Measurements from ENCODE around the gene PSMG3.

Gene PSMG3

DNA sequence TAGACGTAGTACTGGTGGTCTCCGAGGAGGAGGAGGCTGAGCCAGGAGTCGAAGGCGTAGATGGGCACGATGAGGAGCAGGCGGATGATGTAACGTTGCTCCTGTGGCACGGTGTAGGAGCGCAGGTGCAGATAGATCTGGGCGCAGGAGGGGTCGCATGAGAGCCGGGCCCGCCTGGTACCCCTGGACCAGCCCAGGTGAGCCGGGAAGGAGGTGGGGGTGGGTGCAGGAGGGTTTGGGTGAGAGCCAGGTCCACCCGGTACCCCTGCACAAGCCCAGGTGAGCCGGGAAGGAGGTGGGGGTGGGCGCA, 19.0 kb downstream of the PSMG3 start:
- Histone ChIP-seq H3K9me3 (ENCODE audit: control insufficient read depth, insufficient read depth, low read length) (no peaks in the 10 kb centered on the region), H3K27me3 (ENCODE audit: control insufficient read depth, insufficient read depth, low read length) (no peaks in the 10 kb centered on the region), H3K4me1 (ENCODE audit: control insufficient read depth, insufficient read depth, low read length) (peaks cover 2% of the 10 kb centered on the region), H3K9ac (ENCODE audit: low read depth, low read length) (no peak overlapping the region), H3K36me3 (ENCODE audit: control insufficient read depth, insufficient read depth, low read length) (no peaks in the 10 kb centered on the region), H3K4me3 (ENCODE audit: low read depth, low read length) (no peak overlapping the region)

DNA sequence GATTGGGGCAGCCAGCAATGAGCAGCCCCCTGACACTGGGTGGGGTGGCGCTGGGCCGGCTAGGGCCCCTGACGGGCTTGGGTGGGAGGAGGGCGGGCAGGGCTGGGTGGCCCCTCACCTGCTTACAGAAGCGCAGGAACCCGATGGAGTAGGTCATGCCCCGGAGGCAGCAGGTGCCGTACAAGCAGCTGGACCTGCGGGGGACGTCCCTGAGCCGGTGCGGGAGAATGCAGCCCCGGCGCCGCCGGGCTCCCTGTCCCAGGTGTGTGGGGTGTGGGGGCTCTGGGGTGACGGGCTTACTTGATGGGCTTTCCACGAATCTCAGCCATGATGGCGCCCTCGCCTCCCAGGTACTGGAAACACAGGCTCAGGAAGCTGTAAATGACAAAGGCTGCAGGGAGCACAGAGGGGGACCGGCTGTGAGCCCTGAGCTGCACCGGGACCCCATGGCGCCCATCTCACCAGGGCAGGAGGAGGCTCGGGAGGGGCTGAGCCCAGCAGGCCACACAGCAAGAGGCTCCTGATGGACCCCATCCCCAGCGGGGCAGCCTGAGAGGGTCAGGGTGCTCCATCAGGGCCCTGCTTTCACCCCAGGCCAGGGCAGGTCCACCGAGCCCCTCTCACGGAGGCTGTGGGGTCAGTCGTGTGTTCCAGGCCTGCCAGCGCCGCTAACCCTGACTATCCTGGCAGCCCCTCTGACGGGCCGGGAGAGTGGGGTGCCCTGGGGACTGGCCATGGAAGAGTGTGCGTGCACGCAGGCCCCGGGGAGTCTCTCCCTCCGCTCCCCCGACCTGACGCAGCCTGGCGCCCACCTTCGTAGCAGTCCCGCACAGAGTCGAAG, 19.6 kb downstream of the PSMG3 start:
- no peaks in the 10 kb centered on the region for H3K9me3 ChIP-seq (ENCODE audit: control insufficient read depth, insufficient read depth, low read length)
- H3K9ac ChIP-seq (ENCODE audit: low read depth, low read length), result no peak overlapping the region
- H3K4me3 ChIP-seq (ENCODE audit: low read depth, low read length), result no peak overlapping the region
- no peaks in the 10 kb centered on the region for H3K4me1 ChIP-seq (ENCODE audit: control insufficient read depth, insufficient read depth, low read length)
- no peaks in the 10 kb centered on the region for H3K36me3 ChIP-seq (ENCODE audit: control insufficient read depth, insufficient read depth, low read length)
- no peaks in the 10 kb centered on the region for H3K27me3 ChIP-seq (ENCODE audit: control insufficient read depth, insufficient read depth, low read length)

DNA sequence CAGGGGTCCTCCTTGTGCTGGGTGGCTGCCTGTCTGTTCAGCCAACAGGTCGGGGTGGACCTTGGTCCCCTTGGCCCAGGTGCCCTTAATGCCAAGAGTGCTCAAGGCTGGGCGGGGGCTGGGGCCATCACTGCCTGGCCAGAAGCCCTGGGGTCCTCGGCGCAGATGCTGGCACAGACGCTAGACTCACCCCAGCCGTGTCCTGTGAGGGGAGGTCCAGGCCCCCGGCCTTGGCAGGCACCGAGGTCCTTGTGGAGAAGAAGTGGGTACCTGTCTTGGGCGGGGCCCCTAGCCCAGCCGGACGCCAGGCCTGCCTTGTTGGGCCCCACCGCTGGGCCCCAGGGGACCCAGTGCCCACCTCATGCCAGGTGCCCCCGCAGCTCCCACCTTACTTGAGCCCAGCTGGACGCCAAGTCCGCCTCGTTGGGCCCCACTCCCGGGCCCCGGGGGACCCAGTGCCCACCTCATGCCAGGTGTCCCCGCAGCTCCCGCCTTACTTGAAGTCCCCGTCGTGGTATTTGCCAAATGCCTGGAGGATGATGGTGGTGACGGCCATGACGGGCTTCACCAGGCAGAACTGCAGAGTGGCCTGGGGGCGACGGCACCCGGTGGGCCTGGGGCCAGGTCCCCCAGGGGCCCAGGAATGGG, 20.4 kb downstream of the PSMG3 start:
- Histone ChIP-seq H3K36me3 (ENCODE audit: control insufficient read depth, insufficient read depth, low read length) (peaks cover 2% of the 10 kb centered on the region), H3K4me3 (ENCODE audit: low read depth, low read length) (no peak overlapping the region)

DNA sequence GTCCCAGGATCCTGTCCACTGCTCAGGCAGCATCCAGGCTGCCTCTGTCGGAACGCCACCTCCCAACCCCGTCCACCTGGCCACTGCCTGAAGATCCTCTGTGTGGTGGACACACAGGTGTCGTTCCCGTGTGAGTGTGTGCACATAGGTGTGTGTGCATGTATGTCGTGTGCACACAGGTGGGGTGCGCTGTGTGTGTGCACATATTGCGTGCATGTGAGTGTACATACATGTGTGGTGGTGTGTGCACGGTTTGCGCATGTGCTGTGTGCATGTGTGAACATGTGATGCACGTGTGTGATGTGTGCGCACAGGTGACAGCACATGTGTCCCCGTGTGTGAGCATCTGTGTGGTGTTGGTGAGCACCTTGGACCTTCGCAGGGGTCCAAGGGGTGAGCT, 20.9 kb downstream of the PSMG3 start:
- H3K36me3 ChIP-seq (ENCODE audit: control insufficient read depth, insufficient read depth, low read length), result peaks cover 7% of the 10 kb centered on the region
- H3K4me3 ChIP-seq (ENCODE audit: low read depth, low read length), result no peak overlapping the region
- no peaks in the 10 kb centered on the region for H3K4me1 ChIP-seq (ENCODE audit: control insufficient read depth, insufficient read depth, low read length)
- no peak overlapping the region for H3K9ac ChIP-seq (ENCODE audit: low read depth, low read length)
- H3K9me3 ChIP-seq (ENCODE audit: control insufficient read depth, insufficient read depth, low read length), result no peaks in the 10 kb centered on the region
- H3K27me3 ChIP-seq (ENCODE audit: control insufficient read depth, insufficient read depth, low read length), result no peaks in the 10 kb centered on the region

More for the DNA sequence above, 20.4 kb downstream of the PSMG3 start:
- no peak overlapping the region for H3K9ac ChIP-seq (ENCODE audit: low read depth, low read length)
- H3K27me3 ChIP-seq (ENCODE audit: control insufficient read depth, insufficient read depth, low read length), result no peaks in the 10 kb centered on the region
- no peaks in the 10 kb centered on the region for H3K9me3 ChIP-seq (ENCODE audit: control insufficient read depth, insufficient read depth, low read length)
- H3K4me1 ChIP-seq (ENCODE audit: control insufficient read depth, insufficient read depth, low read length), result no peaks in the 10 kb centered on the region

DNA sequence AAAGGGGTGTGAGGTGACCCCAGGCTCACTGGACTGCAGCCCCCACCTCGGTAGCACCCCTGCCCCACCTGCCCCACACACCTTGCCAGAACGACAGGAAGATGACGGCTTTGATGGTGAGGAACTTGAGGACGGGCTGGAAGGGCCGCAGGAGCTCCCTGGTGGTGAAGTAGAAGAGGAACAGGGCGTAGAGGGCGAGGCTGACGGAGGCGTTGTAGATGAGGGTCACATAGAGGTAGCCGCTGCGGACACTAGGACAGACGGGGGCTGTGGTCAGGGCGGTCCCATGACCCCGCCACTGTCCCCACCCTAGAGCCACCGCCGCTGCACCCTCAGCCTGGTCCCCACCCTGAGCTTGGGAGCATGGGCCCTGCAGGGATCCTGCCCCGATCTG, 21.4 kb downstream of the PSMG3 start:
- H3K36me3 ChIP-seq (ENCODE audit: control insufficient read depth, insufficient read depth, low read length), result peaks cover 9% of the 10 kb centered on the region

DNA sequence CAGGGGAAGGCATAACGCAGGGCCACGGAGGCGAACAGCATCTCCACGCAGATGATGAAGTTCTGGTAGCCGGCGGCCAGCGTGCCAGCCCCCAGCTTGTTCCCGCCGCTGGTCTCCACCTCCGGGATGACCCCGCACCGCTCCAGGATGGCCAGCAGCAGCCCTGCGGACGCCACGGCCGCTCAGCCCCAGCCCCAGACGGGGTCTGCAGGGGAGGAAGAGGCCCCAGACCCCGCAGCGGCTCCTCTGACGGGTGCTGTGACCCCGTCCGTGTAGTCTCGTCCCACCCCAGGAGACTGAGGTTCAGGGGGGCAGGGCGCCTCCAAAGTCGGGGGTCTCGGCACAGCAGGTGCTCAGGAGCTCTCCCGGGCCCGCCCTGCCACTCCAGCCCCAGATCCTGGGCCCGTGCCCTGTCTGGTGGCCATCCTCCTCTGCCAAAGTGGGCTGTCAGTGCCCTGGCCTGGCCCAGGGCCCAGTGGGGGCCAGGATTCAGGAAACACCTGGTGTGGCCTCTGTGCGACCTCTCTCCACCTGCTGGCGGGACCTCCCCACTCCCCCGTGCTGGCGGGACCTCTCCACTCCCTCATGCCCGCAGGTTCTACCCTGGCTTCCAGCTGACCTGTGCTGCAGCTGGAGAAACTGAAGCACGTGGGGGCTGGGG, 21.9 kb downstream of the PSMG3 start:
- Histone ChIP-seq H3K27me3 (ENCODE audit: control insufficient read depth, insufficient read depth, low read length) (no peaks in the 10 kb centered on the region), H3K9ac (ENCODE audit: low read depth, low read length) (no peak overlapping the region), H3K36me3 (ENCODE audit: control insufficient read depth, insufficient read depth, low read length) (peaks cover 9% of the 10 kb centered on the region), H3K9me3 (ENCODE audit: control insufficient read depth, insufficient read depth, low read length) (no peaks in the 10 kb centered on the region), H3K4me3 (ENCODE audit: low read depth, low read length) (no peak overlapping the region), H3K4me1 (ENCODE audit: control insufficient read depth, insufficient read depth, low read length) (no peaks in the 10 kb centered on the region)

More for the DNA sequence above, 21.4 kb downstream of the PSMG3 start:
- no peak overlapping the region for H3K4me3 ChIP-seq (ENCODE audit: low read depth, low read length)
- H3K4me1 ChIP-seq (ENCODE audit: control insufficient read depth, insufficient read depth, low read length), result no peaks in the 10 kb centered on the region
- H3K9me3 ChIP-seq (ENCODE audit: control insufficient read depth, insufficient read depth, low read length), result no peaks in the 10 kb centered on the region
- no peaks in the 10 kb centered on the region for H3K27me3 ChIP-seq (ENCODE audit: control insufficient read depth, insufficient read depth, low read length)
- H3K9ac ChIP-seq (ENCODE audit: low read depth, low read length), result no peak overlapping the region

DNA sequence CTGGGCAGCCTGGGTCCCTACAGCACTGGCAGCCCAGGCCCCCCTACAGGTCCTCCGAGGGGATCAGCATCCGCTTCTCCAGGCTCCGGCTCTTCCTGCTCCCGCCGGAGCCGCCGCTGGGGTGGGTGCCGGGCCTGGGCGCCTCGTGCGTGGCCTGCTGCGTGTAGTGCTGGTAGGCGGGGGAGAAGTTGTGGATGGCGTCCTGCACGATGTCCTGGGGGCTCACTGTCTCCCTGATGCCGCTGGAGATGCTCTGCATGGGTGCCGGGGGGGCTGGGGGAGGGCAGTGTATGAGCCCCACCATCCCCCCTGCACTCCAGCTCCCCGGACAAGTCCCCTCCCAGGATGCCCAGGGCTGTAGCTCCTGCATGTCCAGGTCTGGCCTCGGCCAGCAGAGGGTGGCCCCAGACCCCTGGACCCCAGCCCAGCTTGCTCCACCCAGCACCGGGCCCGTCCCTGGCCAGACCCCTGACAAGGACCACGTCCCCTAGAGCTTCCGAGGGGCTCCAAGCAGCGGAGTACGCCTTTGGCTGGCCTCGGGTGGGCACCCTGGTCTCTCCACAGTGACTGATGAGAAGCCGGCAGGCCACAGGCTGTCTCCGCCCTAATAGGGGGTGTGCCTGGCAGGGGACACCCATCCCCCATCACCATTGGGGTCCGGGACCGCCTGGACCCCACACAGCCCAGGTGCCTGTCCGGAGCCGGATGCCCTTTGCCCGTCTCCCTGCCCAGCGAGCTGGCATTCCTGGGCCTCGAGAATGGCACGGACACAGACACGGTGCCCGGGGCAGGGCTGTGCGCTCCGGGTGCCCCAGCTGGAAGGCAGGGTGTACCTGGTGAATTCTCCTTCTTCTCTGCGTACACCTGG, 22.7 kb downstream of the PSMG3 start:
- Histone ChIP-seq H3K27me3 (ENCODE audit: control insufficient read depth, insufficient read depth, low read length) (no peaks in the 10 kb centered on the region), H3K4me3 (ENCODE audit: low read depth, low read length) (no peak overlapping the region), H3K9ac (ENCODE audit: low read depth, low read length) (no peak overlapping the region), H3K9me3 (ENCODE audit: control insufficient read depth, insufficient read depth, low read length) (no peaks in the 10 kb centered on the region), H3K4me1 (ENCODE audit: control insufficient read depth, insufficient read depth, low read length) (no peaks in the 10 kb centered on the region), H3K36me3 (ENCODE audit: control insufficient read depth, insufficient read depth, low read length) (peaks cover 12% of the 10 kb centered on the region)

DNA sequence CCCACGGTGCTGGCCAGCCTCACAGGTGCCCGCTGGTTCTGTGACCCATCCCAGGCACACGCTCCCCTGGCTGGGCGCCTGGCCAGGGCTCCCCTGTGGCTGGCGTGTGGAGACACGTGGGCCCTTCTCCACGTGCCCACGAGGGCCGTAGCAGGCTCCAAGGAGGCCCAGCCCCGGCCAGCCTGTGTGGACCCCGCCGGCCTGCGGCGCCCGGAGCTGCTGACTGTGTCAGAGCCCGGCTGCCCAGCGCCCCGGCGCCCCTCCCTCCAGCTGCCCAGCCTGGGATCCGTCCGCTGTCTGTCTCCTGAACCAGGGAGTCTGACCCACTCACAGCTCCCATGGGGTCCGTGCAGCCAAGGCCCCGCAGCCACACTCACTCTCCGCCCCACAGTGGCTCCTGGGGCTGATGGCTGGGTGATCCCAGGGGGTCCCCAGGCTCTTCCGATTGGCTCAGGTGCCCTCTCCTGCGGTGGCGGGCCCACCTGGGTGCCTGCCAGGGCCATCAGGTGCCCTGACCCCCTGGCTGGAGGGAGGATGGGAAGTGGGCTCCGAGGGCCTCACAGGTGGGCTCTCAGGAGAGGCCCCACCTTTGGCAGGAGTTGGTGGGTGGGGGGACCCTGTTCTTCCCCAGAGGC, 23.4 kb downstream of the PSMG3 start:
- H3K9me3 ChIP-seq (ENCODE audit: control insufficient read depth, insufficient read depth, low read length), result no peaks in the 10 kb centered on the region
- H3K27me3 ChIP-seq (ENCODE audit: control insufficient read depth, insufficient read depth, low read length), result no peaks in the 10 kb centered on the region
- no peak overlapping the region for H3K4me3 ChIP-seq (ENCODE audit: low read depth, low read length)
- H3K4me1 ChIP-seq (ENCODE audit: control insufficient read depth, insufficient read depth, low read length), result no peaks in the 10 kb centered on the region
- H3K36me3 ChIP-seq (ENCODE audit: control insufficient read depth, insufficient read depth, low read length), result peaks cover 12% of the 10 kb centered on the region
- H3K9ac ChIP-seq (ENCODE audit: low read depth, low read length), result no peak overlapping the region

DNA sequence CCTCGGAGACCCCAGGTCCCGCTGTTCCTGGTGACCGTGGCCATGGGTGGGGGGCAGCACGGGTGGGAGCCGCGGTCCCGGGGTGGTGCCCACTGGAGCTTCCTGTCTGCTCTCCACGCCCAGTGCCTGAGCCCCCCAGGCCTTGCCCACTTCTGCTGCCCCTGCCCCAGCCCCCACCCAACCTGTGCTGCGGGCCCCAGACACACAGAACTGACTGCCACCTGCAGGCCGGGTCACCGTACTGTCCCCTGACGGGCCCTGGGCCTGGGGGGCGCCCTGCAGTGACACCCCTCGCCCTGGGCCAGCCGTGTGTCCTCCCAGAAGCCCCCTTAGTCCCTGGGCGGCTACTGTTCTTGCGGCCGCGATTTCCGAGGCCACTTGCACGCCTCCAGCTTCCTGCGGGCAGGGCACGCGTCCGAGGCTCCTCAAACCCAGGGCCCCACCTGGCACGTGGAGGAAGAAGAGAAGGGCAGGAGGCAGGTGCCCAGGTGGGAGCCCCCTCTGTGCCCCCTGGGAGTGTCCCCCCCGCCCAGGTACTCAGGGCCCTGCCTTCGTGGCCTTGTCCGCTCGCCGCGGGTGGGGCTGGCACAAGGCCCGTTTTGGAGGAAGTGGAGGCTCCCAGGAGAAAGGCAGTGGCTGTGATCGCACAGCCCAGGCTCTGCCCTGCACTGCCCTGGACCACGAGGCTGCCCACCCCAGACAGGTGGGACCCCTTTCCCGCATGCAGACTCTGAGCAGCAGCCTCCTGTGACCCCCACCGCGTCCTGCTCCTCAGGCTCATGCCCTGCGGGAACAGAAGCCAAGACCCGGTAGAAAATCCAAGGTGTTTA, 24.2 kb downstream of the PSMG3 start:
- Histone ChIP-seq H3K9ac (ENCODE audit: low read depth, low read length) (no peak overlapping the region), H3K36me3 (ENCODE audit: control insufficient read depth, insufficient read depth, low read length) (peaks cover 19% of the 10 kb centered on the region), H3K4me3 (ENCODE audit: low read depth, low read length) (no peak overlapping the region), H3K27me3 (ENCODE audit: control insufficient read depth, insufficient read depth, low read length) (no peaks in the 10 kb centered on the region), H3K4me1 (ENCODE audit: control insufficient read depth, insufficient read depth, low read length) (no peaks in the 10 kb centered on the region), H3K9me3 (ENCODE audit: control insufficient read depth, insufficient read depth, low read length) (no peaks in the 10 kb centered on the region)

DNA sequence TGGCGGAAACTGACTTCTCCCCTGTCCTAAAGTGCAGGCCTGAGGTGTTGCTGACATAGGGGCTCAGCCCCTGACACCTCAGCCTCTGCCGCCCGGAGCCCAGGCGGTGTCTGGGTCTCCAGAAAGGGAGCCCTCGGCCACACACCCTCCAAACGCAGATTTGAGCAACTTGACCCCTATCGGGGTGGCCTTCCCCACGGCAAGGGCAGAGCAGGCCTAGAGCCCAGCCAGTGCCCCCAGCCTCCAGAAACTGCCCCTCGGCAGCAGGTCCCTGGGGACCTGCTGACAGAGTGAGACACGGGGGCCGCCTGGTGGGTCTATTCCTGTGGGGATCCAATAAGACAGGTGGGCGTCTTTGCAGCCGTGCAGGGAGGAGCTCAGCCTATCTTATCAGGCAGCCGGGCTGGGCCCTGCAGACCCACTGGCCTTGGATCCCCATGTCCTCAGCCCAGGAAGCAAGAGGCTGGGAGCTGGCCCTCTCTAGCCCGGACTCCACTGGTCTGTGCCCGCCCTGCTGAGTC, 24.9 kb downstream of the PSMG3 start:
- Histone ChIP-seq H3K36me3 (ENCODE audit: control insufficient read depth, insufficient read depth, low read length) (peaks cover 24% of the 10 kb centered on the region), H3K9ac (ENCODE audit: low read depth, low read length) (no peak overlapping the region), H3K4me3 (ENCODE audit: low read depth, low read length) (no peak overlapping the region), H3K9me3 (ENCODE audit: control insufficient read depth, insufficient read depth, low read length) (no peaks in the 10 kb centered on the region), H3K4me1 (ENCODE audit: control insufficient read depth, insufficient read depth, low read length) (no peaks in the 10 kb centered on the region), H3K27me3 (ENCODE audit: control insufficient read depth, insufficient read depth, low read length) (no peaks in the 10 kb centered on the region)
